ENCODE data around the gene RC3H1.
"Not testable (repeated sequence)": the region's sequence is repeated elsewhere in the genome, so short reads cannot be mapped to it uniquely, and the experiment has no call there.

The RC3H1 gene

DNA sequence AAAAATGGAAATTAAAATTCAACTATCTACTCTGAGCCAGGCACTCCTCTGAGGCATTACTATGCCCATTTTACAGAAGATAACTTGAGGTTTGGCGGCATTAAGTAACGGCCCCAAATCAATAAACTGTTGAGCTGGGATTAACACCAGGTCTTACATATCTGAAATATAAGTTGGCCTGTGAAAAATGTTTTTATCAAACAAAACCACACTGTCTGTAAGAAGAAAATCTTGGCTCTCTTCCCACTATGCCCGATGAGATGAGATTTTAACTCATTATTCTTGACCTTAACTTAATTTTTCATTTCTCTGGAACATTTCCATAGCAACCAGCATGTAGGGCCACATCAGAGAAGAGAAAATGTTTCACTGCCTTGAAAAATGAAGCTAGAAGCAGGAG, 21.8 kb downstream of the RC3H1 start:
- DNase-seq (ENCODE audit: low spot score) = no peak
- TF ChIP-seq, protein P1, sequence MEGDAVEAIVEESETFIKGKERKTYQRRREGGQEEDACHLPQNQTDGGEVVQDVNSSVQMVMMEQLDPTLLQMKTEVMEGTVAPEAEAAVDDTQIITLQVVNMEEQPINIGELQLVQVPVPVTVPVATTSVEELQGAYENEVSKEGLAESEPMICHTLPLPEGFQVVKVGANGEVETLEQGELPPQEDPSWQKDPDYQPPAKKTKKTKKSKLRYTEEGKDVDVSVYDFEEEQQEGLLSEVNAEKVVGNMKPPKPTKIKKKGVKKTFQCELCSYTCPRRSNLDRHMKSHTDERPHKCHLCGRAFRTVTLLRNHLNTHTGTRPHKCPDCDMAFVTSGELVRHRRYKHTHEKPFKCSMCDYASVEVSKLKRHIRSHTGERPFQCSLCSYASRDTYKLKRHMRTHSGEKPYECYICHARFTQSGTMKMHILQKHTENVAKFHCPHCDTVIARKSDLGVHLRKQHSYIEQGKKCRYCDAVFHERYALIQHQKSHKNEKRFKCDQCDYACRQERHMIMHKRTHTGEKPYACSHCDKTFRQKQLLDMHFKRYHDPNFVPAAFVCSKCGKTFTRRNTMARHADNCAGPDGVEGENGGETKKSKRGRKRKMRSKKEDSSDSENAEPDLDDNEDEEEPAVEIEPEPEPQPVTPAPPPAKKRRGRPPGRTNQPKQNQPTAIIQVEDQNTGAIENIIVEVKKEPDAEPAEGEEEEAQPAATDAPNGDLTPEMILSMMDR (IDR thresholded peaks at IDR 0.05; ENCODE audit: borderline replicate concordance, control extremely low read depth, extremely low read depth, insufficient read depth, missing control alignments) = no peak
- in situ Hi-C loops (cut with MboI; ENCODE audit: low sequenced_read_pairs, unreplicated experiment) = no loop called here

DNA sequence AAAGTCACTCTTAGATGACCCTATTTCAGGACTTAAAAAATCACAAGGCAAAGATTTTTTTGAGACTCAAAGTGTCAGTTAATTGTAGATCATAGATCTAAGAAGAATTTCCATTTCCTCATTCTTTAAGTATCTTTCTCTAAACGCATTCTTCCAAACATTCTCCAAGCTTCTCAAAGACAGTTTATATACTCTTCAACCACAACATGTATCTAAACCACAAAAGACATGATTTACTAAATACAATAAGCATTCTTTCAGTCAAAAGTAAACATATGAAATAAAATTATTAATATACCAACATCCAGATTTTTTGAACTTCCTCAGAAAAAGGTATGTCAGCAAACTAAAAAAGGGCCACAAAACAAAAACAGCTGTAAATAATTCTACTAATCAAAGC, 24.4 kb downstream of the RC3H1 start:
- in situ Hi-C loops (cut with MboI; ENCODE audit: low sequenced_read_pairs, unreplicated experiment) = no loop called here
- no peak for DNase-seq (ENCODE audit: low spot score)
- TF ChIP-seq, protein P1 (IDR thresholded peaks at IDR 0.05; ENCODE audit: borderline replicate concordance, control extremely low read depth, extremely low read depth, insufficient read depth, missing control alignments) = no peak

GRCh38 chr1:173996995-173997394, 25.2 kb downstream of the RC3H1 start:
- DNase-seq (ENCODE audit: low spot score) = no peak
- in situ Hi-C loops (cut with MboI; ENCODE audit: low sequenced_read_pairs, unreplicated experiment) = no loop called here
- TF ChIP-seq, protein P1 (IDR thresholded peaks at IDR 0.05; ENCODE audit: borderline replicate concordance, control extremely low read depth, extremely low read depth, insufficient read depth, missing control alignments) = no peak

GRCh38 chr1:173995475-173995874, 26.7 kb downstream of the RC3H1 start:
- TF ChIP-seq, protein P1 (IDR thresholded peaks at IDR 0.05; ENCODE audit: borderline replicate concordance, control extremely low read depth, extremely low read depth, insufficient read depth, missing control alignments) = no peak
- in situ Hi-C loops (cut with MboI; ENCODE audit: low sequenced_read_pairs, unreplicated experiment) = no loop called here
- no peak for DNase-seq (ENCODE audit: low spot score)

DNA sequence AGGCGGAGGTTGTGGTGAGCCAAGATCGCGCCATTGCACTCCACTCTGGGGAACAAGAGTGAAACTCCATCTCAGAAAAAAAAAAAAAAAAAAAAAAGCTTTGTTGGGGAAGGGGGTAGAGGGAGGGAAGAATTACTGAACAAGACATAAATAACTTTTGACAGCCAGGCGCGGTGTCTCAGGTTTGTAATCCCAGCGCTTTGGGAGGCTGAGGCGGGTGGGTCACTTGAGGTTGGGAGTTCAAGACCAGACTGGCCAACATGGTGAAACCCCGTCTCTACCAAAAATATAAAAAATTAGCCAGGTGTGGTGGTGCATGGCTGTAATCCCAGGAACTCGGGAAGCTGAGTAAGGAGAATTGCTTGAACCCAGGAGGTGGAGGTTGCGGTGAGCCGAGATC, 28.2 kb downstream of the RC3H1 start:
- in situ Hi-C loops (cut with MboI; ENCODE audit: low sequenced_read_pairs, unreplicated experiment); DNase-seq (ENCODE audit: low spot score): not testable (repeated sequence)

- in situ Hi-C loops (cut with MboI; ENCODE audit: low sequenced_read_pairs, unreplicated experiment) = no loop called here
- TF ChIP-seq, protein P1 (IDR thresholded peaks at IDR 0.05; ENCODE audit: borderline replicate concordance, control extremely low read depth, extremely low read depth, insufficient read depth, missing control alignments) = no peak
- DNase-seq (ENCODE audit: low spot score) = no peak
Measured at GRCh38 chr1:173988068-173988467, 34.1 kb downstream of the RC3H1 start.

- DNase-seq (ENCODE audit: low spot score) = no peak
- TF ChIP-seq, protein P1 (IDR thresholded peaks at IDR 0.05; ENCODE audit: borderline replicate concordance, control extremely low read depth, extremely low read depth, insufficient read depth, missing control alignments) = no peak
- in situ Hi-C loops (cut with MboI; ENCODE audit: low sequenced_read_pairs, unreplicated experiment) = no loop called here
Measured at GRCh38 chr1:173986951-173987350, 35.2 kb downstream of the RC3H1 start.
